Central memory CD8-positive, alpha-beta T cell (primary cell): ENCODE results near the gene KITLG.

Experiments
- ATAC-seq: fragments of 150-1000 bp; cut with Tn5 transposase; replicated peaks from 2 replicates; pipeline ENCODE4 v1.10.0; 2022; ENCODE audit warnings: mild to moderate bottlenecking, moderate FRiP score, moderate number of reproducible peaks; ENCODE audit not compliant: poor library complexity, severe bottlenecking; ENCODE audit errors: extremely low read depth
- DNase-seq, 2 donors: peaks; one replicate each; pipeline ENCODE4 v3.0.0; 2021; ENCODE audit warnings: low spot score in 2 of 2
- H3K27ac Mint-ChIP-seq: one replicate; pipeline ENCODE4 v1.8.0; 2022; ENCODE audit warnings: low read depth, mild to moderate bottlenecking, moderate library complexity, mixed read lengths
- H3K27me3 Mint-ChIP-seq: one replicate; pipeline ENCODE4 v1.8.0; 2022; ENCODE audit warnings: mixed read lengths
- H3K36me3 Mint-ChIP-seq: one replicate; pipeline ENCODE4 v1.8.0; 2022; ENCODE audit warnings: mild to moderate bottlenecking, moderate library complexity, mixed read lengths; ENCODE audit not compliant: insufficient read depth
- H3K4me1 Mint-ChIP-seq: one replicate; pipeline ENCODE4 v1.8.0; 2022; ENCODE audit warnings: mixed read lengths
- H3K4me3 Mint-ChIP-seq: one replicate; pipeline ENCODE4 v1.8.0; 2022; ENCODE audit warnings: mild to moderate bottlenecking, moderate library complexity, mixed read lengths
- H3K9me3 Mint-ChIP-seq: one replicate; pipeline ENCODE4 v1.8.0; 2022; ENCODE audit warnings: mixed read lengths

Gene KITLG

GRCh38 chr12:88451205-88451604 is 129.1 kb downstream of the KITLG start:
- H3K27me3 Mint-ChIP-seq, result no peaks in the 10 kb centered on the region
- no peak for DNase-seq
- peaks cover 6% of the 10 kb centered on the region for H3K9me3 Mint-ChIP-seq
- ATAC-seq, result no peak
- H3K36me3 Mint-ChIP-seq, result no peaks in the 10 kb centered on the region
- no peak overlapping the region for H3K27ac Mint-ChIP-seq
- H3K4me1 Mint-ChIP-seq, result no peaks in the 10 kb centered on the region
- no peak overlapping the region for H3K4me3 Mint-ChIP-seq

GRCh38 chr12:88450136-88450535 is 130.1 kb downstream of the KITLG start:
- H3K27ac Mint-ChIP-seq, result no peak overlapping the region
- no peaks in the 10 kb centered on the region for H3K27me3 Mint-ChIP-seq
- H3K4me3 Mint-ChIP-seq, result no peak overlapping the region
- H3K4me1 Mint-ChIP-seq, result no peaks in the 10 kb centered on the region
- no peaks in the 10 kb centered on the region for H3K36me3 Mint-ChIP-seq
- H3K9me3 Mint-ChIP-seq, result peaks cover 6% of the 10 kb centered on the region
- DNase-seq (no peak), ATAC-seq (no peak)

- no peaks in the 10 kb centered on the region for H3K27me3 Mint-ChIP-seq
- no peaks in the 10 kb centered on the region for H3K36me3 Mint-ChIP-seq
- no peak overlapping the region for H3K4me3 Mint-ChIP-seq
- DNase-seq (no peak), ATAC-seq (no peak)
- H3K4me1 Mint-ChIP-seq, result no peaks in the 10 kb centered on the region
- H3K27ac Mint-ChIP-seq, result no peak overlapping the region
- peaks cover 6% of the 10 kb centered on the region for H3K9me3 Mint-ChIP-seq
Observed at GRCh38 chr12:88448337-88448915, 131.8 kb downstream of the KITLG start.

GRCh38 chr12:88445705-88446394 is 134.4 kb downstream of the KITLG start:
- H3K9me3 Mint-ChIP-seq, result peaks cover 15% of the 10 kb centered on the region

GRCh38 chr12:88444481-88444880 is 135.8 kb downstream of the KITLG start:
- Mint-ChIP-seq H3K27me3 (no peaks in the 10 kb centered on the region), H3K4me3 (no peak overlapping the region), H3K9me3 (peaks cover 16% of the 10 kb centered on the region)

More at GRCh38 chr12:88445705-88446394, 134.4 kb downstream of the KITLG start:
- Mint-ChIP-seq H3K36me3 (no peaks in the 10 kb centered on the region), H3K4me1 (no peaks in the 10 kb centered on the region), H3K27me3 (no peaks in the 10 kb centered on the region), H3K4me3 (no peak overlapping the region), H3K27ac (no peak overlapping the region)
- DNase-seq (no peak), ATAC-seq (no peak)

More at GRCh38 chr12:88444481-88444880, 135.8 kb downstream of the KITLG start:
- no peaks in the 10 kb centered on the region for H3K4me1 Mint-ChIP-seq
- H3K27ac Mint-ChIP-seq, result no peak overlapping the region
- no peaks in the 10 kb centered on the region for H3K36me3 Mint-ChIP-seq
- DNase-seq (no peak), ATAC-seq (no peak)
